Thyroid gland (tissue), 4 donors: ENCODE data around the gene CCNT2.

Experiments
- POLR2A ChIP-seq, 2 donors: fragments of 450-650 bp; IDR thresholded peaks; one replicate each; pipeline ENCODE4 v1.6.1; 2017; ENCODE audit warnings: antibody characterized with exemption in 2 of 2, mild to moderate bottlenecking in 2 of 2, moderate library complexity in 1 of 2
- TF ChIP-seq, protein P1 (sequence below), 6 experiments: fragments of 200-600 bp in 3 of 6; fragments of 450-650 bp in 3 of 6; sonication (generic) in 3 of 6; IDR thresholded peaks; one replicate each; pipeline ENCODE4 v1.5.1; 2016 to 2019; ENCODE audit warnings: antibody characterized with exemption in 6 of 6, mild to moderate bottlenecking in 2 of 6, inconsistent platforms in 1 of 6, moderate library complexity in 1 of 6

DNA sequence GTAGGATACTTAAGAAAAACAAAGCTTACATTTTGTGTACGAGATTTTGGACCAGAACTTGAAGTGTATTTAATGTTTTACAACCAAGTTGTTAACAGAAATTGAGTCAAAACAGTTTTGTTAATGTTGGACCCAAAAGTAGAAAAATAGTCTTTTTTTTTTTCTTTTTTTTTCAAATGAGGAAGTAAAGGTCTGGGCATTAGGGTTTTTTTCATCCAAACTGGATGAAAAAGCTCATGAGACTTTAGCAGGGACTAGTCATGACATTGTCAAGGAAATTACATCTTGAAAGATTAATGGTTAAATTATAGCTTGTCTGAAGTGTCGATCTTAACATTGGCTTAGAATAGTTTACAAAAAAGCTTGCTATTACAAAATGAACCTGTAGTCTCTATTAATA is 32.3 kb downstream of the CCNT2 start:
- TF ChIP-seq, protein P1, sequence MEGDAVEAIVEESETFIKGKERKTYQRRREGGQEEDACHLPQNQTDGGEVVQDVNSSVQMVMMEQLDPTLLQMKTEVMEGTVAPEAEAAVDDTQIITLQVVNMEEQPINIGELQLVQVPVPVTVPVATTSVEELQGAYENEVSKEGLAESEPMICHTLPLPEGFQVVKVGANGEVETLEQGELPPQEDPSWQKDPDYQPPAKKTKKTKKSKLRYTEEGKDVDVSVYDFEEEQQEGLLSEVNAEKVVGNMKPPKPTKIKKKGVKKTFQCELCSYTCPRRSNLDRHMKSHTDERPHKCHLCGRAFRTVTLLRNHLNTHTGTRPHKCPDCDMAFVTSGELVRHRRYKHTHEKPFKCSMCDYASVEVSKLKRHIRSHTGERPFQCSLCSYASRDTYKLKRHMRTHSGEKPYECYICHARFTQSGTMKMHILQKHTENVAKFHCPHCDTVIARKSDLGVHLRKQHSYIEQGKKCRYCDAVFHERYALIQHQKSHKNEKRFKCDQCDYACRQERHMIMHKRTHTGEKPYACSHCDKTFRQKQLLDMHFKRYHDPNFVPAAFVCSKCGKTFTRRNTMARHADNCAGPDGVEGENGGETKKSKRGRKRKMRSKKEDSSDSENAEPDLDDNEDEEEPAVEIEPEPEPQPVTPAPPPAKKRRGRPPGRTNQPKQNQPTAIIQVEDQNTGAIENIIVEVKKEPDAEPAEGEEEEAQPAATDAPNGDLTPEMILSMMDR (IDR thresholded peaks at IDR 0.05): no peak
- TF ChIP-seq POLR2A (IDR thresholded peaks at IDR 0.05): no peak
